WTC11 (cell line): Measurements from ENCODE around the gene MSANTD1. TPM values are rescaled to one million over a fixed set of nuclear protein-coding genes. Genes with fewer than 3 reads are reported as not detected.

ENCODE experiments used
- ATAC-seq: fragments of 200-7000 bp; cut with Tn5 transposase; 2 replicates; pipeline ENCODE4 v1.10.0; 2021; ENCODE audit warnings: mild to moderate bottlenecking, moderate library complexity
- CTCF ChIA-PET: fragments of 300-600 bp; sonication (Branson Sonifier 250); formaldehyde crosslinking; loops from one replicate; lab custom pipeline; 2021; ENCODE audit warnings: antibody characterized with exemption; lab: Charles Lee
- POLR2A ChIA-PET: fragments of 350-600 bp; sonication (Branson Sonifier 250); formaldehyde crosslinking; loops from one replicate; lab custom pipeline; 2021; ENCODE audit warnings: antibody characterized with exemption; lab: Charles Lee
- DNase-seq: peaks from one replicate; pipeline ENCODE4 v3.0.0; 2021; ENCODE audit warnings: low spot score
- H3K27ac Mint-ChIP-seq: 2 replicates; pipeline ENCODE4 v1.8.0; 2021; ENCODE audit warnings: mixed read lengths
- H3K27me3 Mint-ChIP-seq: 2 replicates; pipeline ENCODE4 v1.8.0; 2021; ENCODE audit warnings: low read depth, mild to moderate bottlenecking, moderate library complexity, mixed read lengths
- H3K36me3 Mint-ChIP-seq: 2 replicates; pipeline ENCODE4 v1.8.0; 2021; ENCODE audit warnings: mixed read lengths
- H3K4me1 Mint-ChIP-seq: 2 replicates; pipeline ENCODE4 v1.8.0; 2022; ENCODE audit warnings: mixed read lengths
- H3K4me3 Mint-ChIP-seq: 2 replicates; pipeline ENCODE4 v1.8.0; 2021; ENCODE audit warnings: mild to moderate bottlenecking, moderate library complexity, mixed read lengths
- H3K9me3 Mint-ChIP-seq: 2 replicates; pipeline ENCODE4 v1.8.0; 2021; ENCODE audit warnings: mixed read lengths
- ELF4 ChIP-seq: sonication (generic); formaldehyde crosslinking; IDR thresholded peaks from 2 replicates; pipeline ENCODE4 v1.8.1; 2022; ENCODE audit warnings: low read depth, mild to moderate bottlenecking, moderate library complexity, missing genetic modification reagents
- ESRRA ChIP-seq: sonication (generic); formaldehyde crosslinking; IDR thresholded peaks from 2 replicates; pipeline ENCODE4 v1.8.1; 2022; ENCODE audit warnings: mild to moderate bottlenecking, missing genetic modification reagents, borderline replicate concordance
- ETV6 ChIP-seq: sonication (generic); formaldehyde crosslinking; IDR thresholded peaks from 2 replicates; pipeline ENCODE4 v1.8.1; 2022; ENCODE audit warnings: mild to moderate bottlenecking, missing genetic modification reagents
- FOXP1 ChIP-seq: sonication (generic); formaldehyde crosslinking; IDR thresholded peaks from 2 replicates; pipeline ENCODE4 v1.8.0; 2022; ENCODE audit warnings: missing genetic modification reagents, mild to moderate bottlenecking, moderate library complexity, borderline replicate concordance
- IRF2 ChIP-seq: sonication (generic); formaldehyde crosslinking; IDR thresholded peaks from 2 replicates; pipeline ENCODE4 v1.8.0; 2022; ENCODE audit warnings: low read depth, missing genetic modification reagents, borderline replicate concordance
- JAZF1 ChIP-seq: fragments of 250-450 bp; sonication (Bioruptor Pico); IDR thresholded peaks from 2 replicates; pipeline ENCODE4 v1.9.0; 2021; ENCODE audit warnings: moderate library complexity, mild to moderate bottlenecking, inconsistent platforms
- NR2C2 ChIP-seq: sonication (generic); formaldehyde crosslinking; IDR thresholded peaks from 2 replicates; pipeline ENCODE4 v1.8.0; 2022; ENCODE audit warnings: mild to moderate bottlenecking, missing genetic modification reagents
- SMAD4 ChIP-seq: sonication (generic); formaldehyde crosslinking; IDR thresholded peaks from 2 replicates; pipeline ENCODE4 v1.8.0; 2022; ENCODE audit warnings: mild to moderate bottlenecking, missing genetic modification reagents
- TCF7 ChIP-seq: sonication (generic); formaldehyde crosslinking; IDR thresholded peaks from 2 replicates; pipeline ENCODE4 v1.8.0; 2022; ENCODE audit warnings: mild to moderate bottlenecking, low read depth, missing genetic modification reagents, moderate library complexity
- ZNF138 ChIP-seq: sonication (generic); formaldehyde crosslinking; conservative IDR thresholded peaks from 2 replicates; pipeline ENCODE4 v1.8.1; 2022; ENCODE audit warnings: mild to moderate bottlenecking, moderate library complexity, missing genetic modification reagents
- ZNF219 ChIP-seq: sonication (generic); formaldehyde crosslinking; IDR thresholded peaks from 2 replicates; pipeline ENCODE4 v1.8.0; 2023; ENCODE audit warnings: missing genetic modification reagents, mild to moderate bottlenecking, borderline replicate concordance
- ZNF317 ChIP-seq: sonication (generic); formaldehyde crosslinking; IDR thresholded peaks from 2 replicates; pipeline ENCODE4 v1.8.1; 2023; ENCODE audit warnings: low read depth, mild to moderate bottlenecking, moderate library complexity, missing genetic modification reagents, borderline replicate concordance
- ZNF396 ChIP-seq: fragments of 250-450 bp; sonication (Bioruptor Pico); IDR thresholded peaks from 2 replicates; pipeline ENCODE4 v1.8.0; 2021; ENCODE audit warnings: mild to moderate bottlenecking, moderate library complexity, borderline replicate concordance
- ZNF416 ChIP-seq: fragments of 250-450 bp; sonication (Bioruptor Pico); IDR thresholded peaks from 2 replicates; pipeline ENCODE4 v1.9.0; 2021; ENCODE audit warnings: mild to moderate bottlenecking, inconsistent platforms
- total RNA-seq: library from RNA; stranded (reverse); gene quantifications from 3 replicates; pipeline ENCODE4 v1.2.3, GENCODE V29; 2021
- TF ChIP-seq, protein P1 (sequence below): sonication (generic); formaldehyde crosslinking; conservative IDR thresholded peaks from 2 replicates; pipeline ENCODE4 v1.8.1; 2023; ENCODE audit warnings: mild to moderate bottlenecking, low read depth, missing genetic modification reagents, moderate library complexity
- TF ChIP-seq, protein P2 (sequence below): sonication (generic); formaldehyde crosslinking; IDR thresholded peaks from 2 replicates; pipeline ENCODE4 v1.8.1; 2023; ENCODE audit warnings: mild to moderate bottlenecking, missing genetic modification reagents, borderline replicate concordance
- TF ChIP-seq, protein P3 (sequence below): sonication (generic); formaldehyde crosslinking; IDR thresholded peaks from 2 replicates; pipeline ENCODE4 v1.8.1; 2022; ENCODE audit warnings: low read depth, mild to moderate bottlenecking, moderate library complexity, missing genetic modification reagents, borderline replicate concordance
- TF ChIP-seq, protein P4 (sequence below): sonication (generic); formaldehyde crosslinking; IDR thresholded peaks from 2 replicates; pipeline ENCODE4 v1.8.1; 2023; ENCODE audit warnings: mild to moderate bottlenecking, missing genetic modification reagents, moderate library complexity
- TF ChIP-seq, protein P5 (sequence below): sonication (generic); formaldehyde crosslinking; IDR thresholded peaks from 2 replicates; pipeline ENCODE4 v1.8.1; 2022; ENCODE audit warnings: missing genetic modification reagents, borderline replicate concordance

Gene MSANTD1
- total RNA-seq, 1 experiment from 2014 or later = 0.98 TPM

DNA sequence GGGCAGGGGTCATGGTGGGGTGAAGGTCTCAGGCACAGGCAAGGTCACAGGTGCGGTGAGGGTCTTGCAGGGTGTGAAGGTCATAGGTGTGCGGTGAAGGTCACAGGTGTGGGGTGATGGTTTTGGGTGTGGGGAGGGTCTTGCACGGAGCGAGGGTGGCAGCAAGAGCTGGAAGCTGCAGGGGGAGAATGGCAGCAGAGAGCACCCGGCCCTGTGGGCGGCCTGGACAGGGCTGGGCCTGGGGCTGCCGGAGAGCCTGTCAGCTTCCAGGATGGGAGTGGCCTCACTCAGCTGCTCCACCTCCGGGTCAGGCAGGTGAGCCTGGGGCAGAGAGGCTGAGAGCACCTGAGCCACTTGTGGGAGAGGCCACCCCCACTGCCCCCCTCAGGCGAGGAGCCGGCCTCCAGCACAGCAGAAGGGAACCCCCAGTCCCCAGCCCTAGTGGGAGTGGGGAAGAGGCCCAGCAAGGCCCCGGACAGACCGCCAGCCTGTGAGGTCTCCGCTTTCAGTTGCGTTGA, 1.5 kb downstream of the MSANTD1 start:
- Mint-ChIP-seq H3K4me3 (no peak overlapping the region), H3K4me1 (peaks cover 6% of the 10 kb centered on the region; the same call in 1 of the 2 replicates), H3K27me3 (no peaks in the 10 kb centered on the region), H3K36me3 (no peaks in the 10 kb centered on the region), H3K27ac (no peak overlapping the region), H3K9me3 (no peaks in the 10 kb centered on the region)
- DNase-seq (peak; percentile 71), ATAC-seq (peak; percentile 93)
- POLR2A ChIA-PET = interaction anchor here (0.6 kb wide), 1 partner anchor 115 kb away, joined by 3 read pairs; no protein-coding TSS in a partner anchor
- TF ChIP-seq ESRRA (CRISPR knock-in tag) = 0 out of 2 replicates have a peak, but pooled peaks have one; percentile 82
- no peak for TF ChIP-seq SMAD4
- TF ChIP-seq, all 79 proteins: peak for 1
- CTCF ChIA-PET = interaction anchor here (1.0 to 1.4 kb wide), 3 partner anchors 68 to 230 kb away, joined by 3 to 10 read pairs (median 4); no protein-coding TSS in a partner anchor

DNA sequence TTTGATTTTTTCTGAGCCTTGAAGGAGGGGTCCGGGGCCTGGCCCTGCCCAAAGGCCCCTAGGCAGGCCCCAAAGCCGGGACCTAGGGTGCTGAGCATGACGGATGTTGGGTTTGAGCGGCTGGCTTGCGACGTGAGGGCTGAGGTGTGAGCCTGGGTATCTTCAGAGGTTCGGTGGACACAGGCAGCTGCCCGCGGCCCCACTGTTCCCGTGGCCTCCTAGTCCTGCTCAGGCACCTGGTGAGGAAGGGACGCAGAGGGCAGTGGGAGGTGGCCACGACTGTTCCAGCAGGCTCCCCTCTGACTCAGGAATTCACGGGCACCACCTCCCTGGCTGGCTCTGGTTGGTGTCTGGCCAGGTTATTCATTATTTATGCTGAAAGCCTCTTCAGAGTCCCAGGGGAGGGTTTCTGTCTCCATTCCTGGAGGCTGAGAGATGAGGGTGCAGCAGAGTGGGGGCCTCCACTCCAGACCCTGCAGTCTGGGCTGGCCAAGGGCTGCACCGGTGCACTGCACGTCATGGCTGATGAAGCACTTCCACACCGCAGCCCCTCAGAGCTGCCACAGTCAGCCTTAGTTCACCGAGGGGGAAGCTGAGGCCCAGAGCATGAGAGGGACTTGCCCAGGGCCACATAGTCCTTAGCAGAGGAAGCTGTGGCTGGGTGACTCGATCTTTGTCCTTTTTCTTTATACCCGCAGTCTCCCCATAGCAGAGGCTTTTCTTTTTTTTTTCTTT, 2.2 kb downstream of the MSANTD1 start:
- ATAC-seq = peak; percentile 5
- peaks cover 6% of the 10 kb centered on the region; the same call in 1 of the 2 replicates for H3K4me1 Mint-ChIP-seq
- no peak overlapping the region for H3K27ac Mint-ChIP-seq
- H3K4me3 Mint-ChIP-seq = no peak overlapping the region
- no peaks in the 10 kb centered on the region for H3K27me3 Mint-ChIP-seq
- no peaks in the 10 kb centered on the region for H3K36me3 Mint-ChIP-seq
- no peak for DNase-seq
- no peaks in the 10 kb centered on the region for H3K9me3 Mint-ChIP-seq
- CTCF ChIA-PET = interaction anchor here (1.0 to 1.4 kb wide), 3 partner anchors 68 to 229 kb away, joined by 3 to 10 read pairs (median 4); no protein-coding TSS in a partner anchor
- POLR2A ChIA-PET = interaction anchor here (0.6 kb wide), 1 partner anchor 116 kb away, joined by 3 read pairs; no protein-coding TSS in a partner anchor
- TF ChIP-seq ZNF396 (no peak), ZNF219 (no peak), JAZF1 (CRISPR knock-in tag) (no peak), ZNF138 (CRISPR knock-in tag) (no peak), ZNF317 (CRISPR knock-in tag) (no peak), FOXP1 (CRISPR knock-in tag) (no peak), ETV6 (CRISPR knock-in tag) (no peak), ELF4 (CRISPR knock-in tag) (no peak), TCF7 (CRISPR knock-in tag) (no peak), NR2C2 (CRISPR knock-in tag) (no peak), ZNF416 (CRISPR knock-in tag) (no peak), IRF2 (CRISPR knock-in tag) (no peak)
- TF ChIP-seq, protein P1, sequence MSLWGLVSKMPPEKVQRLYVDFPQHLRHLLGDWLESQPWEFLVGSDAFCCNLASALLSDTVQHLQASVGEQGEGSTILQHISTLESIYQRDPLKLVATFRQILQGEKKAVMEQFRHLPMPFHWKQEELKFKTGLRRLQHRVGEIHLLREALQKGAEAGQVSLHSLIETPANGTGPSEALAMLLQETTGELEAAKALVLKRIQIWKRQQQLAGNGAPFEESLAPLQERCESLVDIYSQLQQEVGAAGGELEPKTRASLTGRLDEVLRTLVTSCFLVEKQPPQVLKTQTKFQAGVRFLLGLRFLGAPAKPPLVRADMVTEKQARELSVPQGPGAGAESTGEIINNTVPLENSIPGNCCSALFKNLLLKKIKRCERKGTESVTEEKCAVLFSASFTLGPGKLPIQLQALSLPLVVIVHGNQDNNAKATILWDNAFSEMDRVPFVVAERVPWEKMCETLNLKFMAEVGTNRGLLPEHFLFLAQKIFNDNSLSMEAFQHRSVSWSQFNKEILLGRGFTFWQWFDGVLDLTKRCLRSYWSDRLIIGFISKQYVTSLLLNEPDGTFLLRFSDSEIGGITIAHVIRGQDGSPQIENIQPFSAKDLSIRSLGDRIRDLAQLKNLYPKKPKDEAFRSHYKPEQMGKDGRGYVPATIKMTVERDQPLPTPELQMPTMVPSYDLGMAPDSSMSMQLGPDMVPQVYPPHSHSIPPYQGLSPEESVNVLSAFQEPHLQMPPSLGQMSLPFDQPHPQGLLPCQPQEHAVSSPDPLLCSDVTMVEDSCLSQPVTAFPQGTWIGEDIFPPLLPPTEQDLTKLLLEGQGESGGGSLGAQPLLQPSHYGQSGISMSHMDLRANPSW (CRISPR knock-in tag) = no peak
- TF ChIP-seq, protein P2, sequence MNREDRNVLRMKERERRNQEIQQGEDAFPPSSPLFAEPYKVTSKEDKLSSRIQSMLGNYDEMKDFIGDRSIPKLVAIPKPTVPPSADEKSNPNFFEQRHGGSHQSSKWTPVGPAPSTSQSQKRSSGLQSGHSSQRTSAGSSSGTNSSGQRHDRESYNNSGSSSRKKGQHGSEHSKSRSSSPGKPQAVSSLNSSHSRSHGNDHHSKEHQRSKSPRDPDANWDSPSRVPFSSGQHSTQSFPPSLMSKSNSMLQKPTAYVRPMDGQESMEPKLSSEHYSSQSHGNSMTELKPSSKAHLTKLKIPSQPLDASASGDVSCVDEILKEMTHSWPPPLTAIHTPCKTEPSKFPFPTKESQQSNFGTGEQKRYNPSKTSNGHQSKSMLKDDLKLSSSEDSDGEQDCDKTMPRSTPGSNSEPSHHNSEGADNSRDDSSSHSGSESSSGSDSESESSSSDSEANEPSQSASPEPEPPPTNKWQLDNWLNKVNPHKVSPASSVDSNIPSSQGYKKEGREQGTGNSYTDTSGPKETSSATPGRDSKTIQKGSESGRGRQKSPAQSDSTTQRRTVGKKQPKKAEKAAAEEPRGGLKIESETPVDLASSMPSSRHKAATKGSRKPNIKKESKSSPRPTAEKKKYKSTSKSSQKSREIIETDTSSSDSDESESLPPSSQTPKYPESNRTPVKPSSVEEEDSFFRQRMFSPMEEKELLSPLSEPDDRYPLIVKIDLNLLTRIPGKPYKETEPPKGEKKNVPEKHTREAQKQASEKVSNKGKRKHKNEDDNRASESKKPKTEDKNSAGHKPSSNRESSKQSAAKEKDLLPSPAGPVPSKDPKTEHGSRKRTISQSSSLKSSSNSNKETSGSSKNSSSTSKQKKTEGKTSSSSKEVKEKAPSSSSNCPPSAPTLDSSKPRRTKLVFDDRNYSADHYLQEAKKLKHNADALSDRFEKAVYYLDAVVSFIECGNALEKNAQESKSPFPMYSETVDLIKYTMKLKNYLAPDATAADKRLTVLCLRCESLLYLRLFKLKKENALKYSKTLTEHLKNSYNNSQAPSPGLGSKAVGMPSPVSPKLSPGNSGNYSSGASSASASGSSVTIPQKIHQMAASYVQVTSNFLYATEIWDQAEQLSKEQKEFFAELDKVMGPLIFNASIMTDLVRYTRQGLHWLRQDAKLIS = no peak
- TF ChIP-seq, protein P3, sequence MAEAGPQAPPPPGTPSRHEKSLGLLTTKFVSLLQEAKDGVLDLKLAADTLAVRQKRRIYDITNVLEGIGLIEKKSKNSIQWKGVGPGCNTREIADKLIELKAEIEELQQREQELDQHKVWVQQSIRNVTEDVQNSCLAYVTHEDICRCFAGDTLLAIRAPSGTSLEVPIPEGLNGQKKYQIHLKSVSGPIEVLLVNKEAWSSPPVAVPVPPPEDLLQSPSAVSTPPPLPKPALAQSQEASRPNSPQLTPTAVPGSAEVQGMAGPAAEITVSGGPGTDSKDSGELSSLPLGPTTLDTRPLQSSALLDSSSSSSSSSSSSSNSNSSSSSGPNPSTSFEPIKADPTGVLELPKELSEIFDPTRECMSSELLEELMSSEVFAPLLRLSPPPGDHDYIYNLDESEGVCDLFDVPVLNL = no peak
- TF ChIP-seq, protein P4, sequence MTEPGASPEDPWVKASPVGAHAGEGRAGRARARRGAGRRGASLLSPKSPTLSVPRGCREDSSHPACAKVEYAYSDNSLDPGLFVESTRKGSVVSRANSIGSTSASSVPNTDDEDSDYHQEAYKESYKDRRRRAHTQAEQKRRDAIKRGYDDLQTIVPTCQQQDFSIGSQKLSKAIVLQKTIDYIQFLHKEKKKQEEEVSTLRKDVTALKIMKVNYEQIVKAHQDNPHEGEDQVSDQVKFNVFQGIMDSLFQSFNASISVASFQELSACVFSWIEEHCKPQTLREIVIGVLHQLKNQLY (CRISPR knock-in tag) = no peak
- TF ChIP-seq, protein P5, sequence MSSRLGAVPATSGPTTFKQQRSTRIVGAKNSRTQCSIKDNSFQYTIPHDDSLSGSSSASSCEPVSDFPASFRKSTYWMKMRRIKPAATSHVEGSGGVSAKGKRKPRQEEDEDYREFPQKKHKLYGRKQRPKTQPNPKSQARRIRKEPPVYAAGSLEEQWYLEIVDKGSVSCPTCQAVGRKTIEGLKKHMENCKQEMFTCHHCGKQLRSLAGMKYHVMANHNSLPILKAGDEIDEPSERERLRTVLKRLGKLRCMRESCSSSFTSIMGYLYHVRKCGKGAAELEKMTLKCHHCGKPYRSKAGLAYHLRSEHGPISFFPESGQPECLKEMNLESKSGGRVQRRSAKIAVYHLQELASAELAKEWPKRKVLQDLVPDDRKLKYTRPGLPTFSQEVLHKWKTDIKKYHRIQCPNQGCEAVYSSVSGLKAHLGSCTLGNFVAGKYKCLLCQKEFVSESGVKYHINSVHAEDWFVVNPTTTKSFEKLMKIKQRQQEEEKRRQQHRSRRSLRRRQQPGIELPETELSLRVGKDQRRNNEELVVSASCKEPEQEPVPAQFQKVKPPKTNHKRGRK (CRISPR knock-in tag) = no peak
